IMR-90 (cell line): ENCODE measurements around the gene GCGR. TPM values are rescaled to one million over a fixed set of nuclear protein-coding genes. Genes with fewer than 3 reads are reported as not detected.

Source experiments
- ATAC-seq: fragments of 200-7000 bp; cut with Tn5 transposase; 2 replicates; pipeline ENCODE4 v1.9.1; 2020; ENCODE audit warnings: low read depth, mild to moderate bottlenecking, moderate library complexity
- BruUV-seq: library from RNA; stranded (reverse); fragments of 400-500 nt; replicated peaks from 2 replicates; lab custom pipeline; 2021; lab: Mats Ljungman, UMichigan
- CTCF ChIA-PET: fragments of 300-600 bp; formaldehyde crosslinking; extraction: SDS; loops from one replicate; lab custom pipeline; 2021; ENCODE audit warnings: antibody characterized with exemption; lab: Yijun Ruan, JAX
- POLR2A ChIA-PET: fragments of 300-600 bp; sonication (Branson Sonifier 250); formaldehyde crosslinking; loops from one replicate; lab custom pipeline; 2022; ENCODE audit warnings: antibody characterized with exemption; ENCODE audit not compliant: unreplicated experiment; lab: Charles Lee
- DNase-seq: peaks from one replicate; pipeline ENCODE4 v3.0.0; 2013
- H2AFZ ChIP-seq: replicated peaks from 2 replicates; pipeline ENCODE3; 2013; ENCODE audit warnings: low read length, mild to moderate bottlenecking; ENCODE audit not compliant: poor library complexity
- H2AK5ac ChIP-seq: 2 replicates; pipeline ENCODE4 v1.6.1; 2013; ENCODE audit warnings: low read depth, low read length, inconsistent platforms
- H2AK9ac ChIP-seq: replicated peaks from 2 replicates; pipeline ENCODE3; 2013; ENCODE audit warnings: mild to moderate bottlenecking, low read depth, low read length, moderate library complexity; ENCODE audit not compliant: poor library complexity
- H2BK120ac ChIP-seq: 2 replicates; pipeline ENCODE4 v1.6.1; 2013; ENCODE audit warnings: low read depth, low read length, inconsistent platforms
- H2BK15ac ChIP-seq: 3 replicates; pipeline ENCODE4 v1.6.1; 2013; ENCODE audit warnings: low read depth, low read length, inconsistent platforms
- H2BK20ac ChIP-seq: 2 replicates; pipeline ENCODE4 v1.6.1; 2013; ENCODE audit warnings: low read depth, mild to moderate bottlenecking, inconsistent platforms, low read length, moderate library complexity
- H2BK5ac ChIP-seq: 2 replicates; pipeline ENCODE4 v1.6.1; 2013; ENCODE audit warnings: mild to moderate bottlenecking, low read depth, low read length, inconsistent platforms; ENCODE audit not compliant: poor library complexity, severe bottlenecking
- H3K14ac ChIP-seq: replicated peaks from 2 replicates; pipeline ENCODE4 v1.6.1; 2013; ENCODE audit warnings: low read depth, low read length, inconsistent platforms
- H3K18ac ChIP-seq: 2 replicates; pipeline ENCODE4 v1.6.1; 2013; ENCODE audit warnings: low read depth, low read length, control low read depth
- H3K23ac ChIP-seq: 2 replicates; pipeline ENCODE4 v1.6.1; 2013; ENCODE audit warnings: low read depth, low read length, inconsistent platforms
- H3K27ac ChIP-seq: 2 replicates; pipeline ENCODE4 v1.5.1; 2013; ENCODE audit warnings: mild to moderate bottlenecking, control low read depth, low read length; ENCODE audit not compliant: insufficient read depth
- H3K27me3 ChIP-seq: 2 replicates; pipeline ENCODE4 v1.6.1; 2013; ENCODE audit warnings: low read length; ENCODE audit not compliant: control insufficient read depth, insufficient read depth
- H3K36me3 ChIP-seq: 2 replicates; pipeline ENCODE4 v1.6.1; 2013; ENCODE audit warnings: low read length, mixed read lengths; ENCODE audit not compliant: control insufficient read depth, insufficient read depth
- H3K4ac ChIP-seq: 2 replicates; pipeline ENCODE4 v1.6.1; 2013; ENCODE audit warnings: low read depth, low read length, inconsistent platforms
- H3K4me1 ChIP-seq: 2 replicates; pipeline ENCODE4 v1.6.1; 2013; ENCODE audit warnings: low read length, mixed read lengths; ENCODE audit not compliant: control insufficient read depth, insufficient read depth
- H3K4me2 ChIP-seq: 2 replicates; pipeline ENCODE4 v1.6.1; 2013; ENCODE audit warnings: low read depth, mild to moderate bottlenecking, control low read depth, low read length, moderate library complexity
- H3K4me3 ChIP-seq: 2 replicates; pipeline ENCODE4 v1.5.1; 2013; ENCODE audit warnings: low read depth, mild to moderate bottlenecking, control low read depth, low read length, moderate library complexity; ENCODE audit not compliant: insufficient read depth
- H3K56ac ChIP-seq: 2 replicates; pipeline ENCODE4 v1.6.1; 2013; ENCODE audit warnings: low read length, inconsistent platforms; ENCODE audit not compliant: insufficient read depth; ENCODE audit errors: extremely low read depth
- H3K79me1 ChIP-seq, 2 experiments: 2 replicates each; pipeline ENCODE4 v1.6.1; 2013; ENCODE audit warnings: low read length in 2 of 2, inconsistent platforms in 1 of 2, low read depth in 1 of 2
- H3K9ac ChIP-seq: 2 replicates; pipeline ENCODE4 v1.6.1; 2013; ENCODE audit warnings: low read depth, low read length, control low read depth
- H3K9me1 ChIP-seq: 2 replicates; pipeline ENCODE4 v1.6.1; 2013; ENCODE audit warnings: low read length, inconsistent platforms; ENCODE audit not compliant: insufficient read depth
- H3K9me3 ChIP-seq: 2 replicates; pipeline ENCODE4 v1.6.1; 2013; ENCODE audit warnings: low read length; ENCODE audit not compliant: control insufficient read depth, insufficient read depth
- H4K20me1 ChIP-seq: 2 replicates; pipeline ENCODE4 v1.6.1; 2013; ENCODE audit warnings: low read length, inconsistent platforms; ENCODE audit not compliant: insufficient read depth
- H4K5ac ChIP-seq: 2 replicates; pipeline ENCODE4 v1.6.1; 2013; ENCODE audit warnings: mild to moderate bottlenecking, low read depth, low read length, control low read depth
- H4K8ac ChIP-seq, 2 experiments: 2 replicates each; pipeline ENCODE4 v1.6.1; 2013; ENCODE audit warnings: low read depth in 2 of 2, low read length in 2 of 2, control low read depth in 1 of 2, inconsistent platforms in 1 of 2
- H4K91ac ChIP-seq: 2 replicates; pipeline ENCODE4 v1.6.1; 2013; ENCODE audit warnings: low read depth, low read length, inconsistent platforms; ENCODE audit not compliant: insufficient read depth
- BHLHE40 ChIP-seq: fragments of 150-350 bp; IDR thresholded peaks from 2 replicates; pipeline ENCODE4 v1.6.1; 2016; ENCODE audit warnings: mild to moderate bottlenecking, low read depth, low read length
- CHD1 ChIP-seq: IDR thresholded peaks from 2 replicates; pipeline ENCODE4 v1.6.1; 2012; ENCODE audit warnings: low read depth, low read length, improper control_type of control experiment
- FOS ChIP-seq: fragments of 150-350 bp; IDR thresholded peaks from 2 replicates; pipeline ENCODE4 v1.6.1; 2016; ENCODE audit warnings: low read depth, low read length
- MAFK ChIP-seq: IDR thresholded peaks from 2 replicates; pipeline ENCODE4 v1.6.1; 2012; ENCODE audit warnings: low read depth, low read length, improper control_type of control experiment
- MAZ ChIP-seq: IDR thresholded peaks from 2 replicates; pipeline ENCODE4 v1.6.1; 2012; ENCODE audit warnings: low read depth, mild to moderate bottlenecking, low read length, improper control_type of control experiment, moderate library complexity, borderline replicate concordance
- POLR2A ChIP-seq: IDR thresholded peaks from 2 replicates; pipeline ENCODE4 v1.6.1; 2012; ENCODE audit warnings: mild to moderate bottlenecking, low read depth, low read length
- RAD21 ChIP-seq: IDR thresholded peaks from 2 replicates; pipeline ENCODE4 v1.6.1; 2012; ENCODE audit warnings: low read length, improper control_type of control experiment
- RCOR1 ChIP-seq: IDR thresholded peaks from 2 replicates; pipeline ENCODE4 v1.6.1; 2012; ENCODE audit warnings: mild to moderate bottlenecking, low read length, improper control_type of control experiment; ENCODE audit not compliant: insufficient replicate concordance
- SMC3 ChIP-seq: fragments of 150-350 bp; IDR thresholded peaks from 2 replicates; pipeline ENCODE4 v1.6.1; 2016; ENCODE audit warnings: low read depth, mild to moderate bottlenecking, antibody characterized with exemption, low read length, moderate library complexity
- WGBS, 2 experiments: methylation state at CpG; one replicate each; pipeline versions ENCODE4 v1.1.5 to v1.1.7; 2013; ENCODE audit warnings: missing lambda C conversion rate in 2 of 2; ENCODE audit not compliant: insufficient read length in 1 of 2; ENCODE audit errors: extremely low coverage in 2 of 2; 5-methylcytosine and 5-hydroxymethylcytosine counted together
- dilution Hi-C: fragments of 300-500 bp; cut with HindIII; formaldehyde crosslinking; loops from one replicate; pipeline ENCODE4 v1.14.3; 2018; ENCODE audit warnings: low sequenced_read_pairs; ENCODE audit not compliant: unreplicated experiment
- in situ Hi-C: fragments of 300-500 bp; cut with MboI; formaldehyde crosslinking; loops from 3 replicates; pipeline ENCODE4 v1.14.3; 2019; ENCODE audit warnings: low sequenced_read_pairs, inconsistent platforms, mixed read lengths
- intact Hi-C: fragments of 100-400 bp; cut with micrococcal nuclease; formaldehyde crosslinking; loops from 2 replicates; pipeline ENCODE4 v1.10.0; 2022
- polyA plus RNA-seq, 3 experiments: library from polyadenylated mRNA; depleted of rRNA; stranded (reverse); fragments of >200 nt; gene quantifications; 2 replicates each; pipeline ENCODE4 v1.2.3, GENCODE V29; 2012; ENCODE audit warnings: low replicate concordance in 1 of 3
- total RNA-seq: library from RNA; depleted of rRNA; stranded (reverse); fragments of >200 nt; gene quantifications from 2 replicates; pipeline ENCODE4 v1.2.3, GENCODE V29; 2012
- TF ChIP-seq, protein P1 (sequence below): conservative IDR thresholded peaks from 2 replicates; pipeline ENCODE4 v1.5.1; 2012; ENCODE audit warnings: mild to moderate bottlenecking, low read depth, low read length, improper control_type of control experiment
- TF ChIP-seq, protein P2 (sequence below): fragments of 150-350 bp; IDR thresholded peaks from 2 replicates; pipeline ENCODE4 v1.6.1; 2017; ENCODE audit warnings: mild to moderate bottlenecking, antibody characterized with exemption, low read length, low read depth

Gene GCGR
- total and polyA plus RNA-seq, 2 of the 4 experiments (the other 2 are of a cell fraction): not detected

DNA sequence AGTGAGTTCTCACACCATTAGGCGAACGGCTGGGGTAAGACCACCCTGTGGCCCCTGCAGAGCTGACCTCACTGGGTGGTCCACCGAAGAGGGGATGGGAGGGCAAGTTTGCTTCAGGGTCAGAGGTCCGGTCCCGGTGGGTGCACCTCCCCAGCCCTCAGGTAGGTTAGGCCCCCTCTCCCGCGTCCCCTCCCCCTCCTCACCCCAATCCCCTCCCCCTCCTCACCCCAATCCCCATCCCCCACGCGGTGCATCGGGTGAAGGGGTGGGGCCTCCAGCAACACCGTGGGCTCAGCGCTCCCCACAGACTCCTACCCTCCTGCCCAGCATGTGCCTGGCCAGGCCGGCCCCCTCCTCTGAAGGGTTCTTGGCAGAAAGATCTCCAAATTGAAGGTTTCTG is 15.8 kb downstream of the GCGR start:
- no peak overlapping the region for H2BK5ac ChIP-seq
- H3K18ac ChIP-seq: no peak overlapping the region
- DNase-seq (no peak), ATAC-seq (no peak)
- H2AFZ ChIP-seq: no peak overlapping the region
- ChIA-PET POLR2A (no interaction called here), CTCF (no interaction called here)
- peaks cover 14% of the 10 kb centered on the region for H3K36me3 ChIP-seq
- no peak overlapping the region for H3K14ac ChIP-seq
- TF ChIP-seq, protein P1, sequence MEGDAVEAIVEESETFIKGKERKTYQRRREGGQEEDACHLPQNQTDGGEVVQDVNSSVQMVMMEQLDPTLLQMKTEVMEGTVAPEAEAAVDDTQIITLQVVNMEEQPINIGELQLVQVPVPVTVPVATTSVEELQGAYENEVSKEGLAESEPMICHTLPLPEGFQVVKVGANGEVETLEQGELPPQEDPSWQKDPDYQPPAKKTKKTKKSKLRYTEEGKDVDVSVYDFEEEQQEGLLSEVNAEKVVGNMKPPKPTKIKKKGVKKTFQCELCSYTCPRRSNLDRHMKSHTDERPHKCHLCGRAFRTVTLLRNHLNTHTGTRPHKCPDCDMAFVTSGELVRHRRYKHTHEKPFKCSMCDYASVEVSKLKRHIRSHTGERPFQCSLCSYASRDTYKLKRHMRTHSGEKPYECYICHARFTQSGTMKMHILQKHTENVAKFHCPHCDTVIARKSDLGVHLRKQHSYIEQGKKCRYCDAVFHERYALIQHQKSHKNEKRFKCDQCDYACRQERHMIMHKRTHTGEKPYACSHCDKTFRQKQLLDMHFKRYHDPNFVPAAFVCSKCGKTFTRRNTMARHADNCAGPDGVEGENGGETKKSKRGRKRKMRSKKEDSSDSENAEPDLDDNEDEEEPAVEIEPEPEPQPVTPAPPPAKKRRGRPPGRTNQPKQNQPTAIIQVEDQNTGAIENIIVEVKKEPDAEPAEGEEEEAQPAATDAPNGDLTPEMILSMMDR: no peak
- TF ChIP-seq MAZ (no peak), CHD1 (no peak), RAD21 (no peak), SMC3 (no peak), BHLHE40 (no peak), RCOR1 (no peak), FOS (no peak), POLR2A (no peak), MAFK (no peak)
- TF ChIP-seq, protein P2, sequence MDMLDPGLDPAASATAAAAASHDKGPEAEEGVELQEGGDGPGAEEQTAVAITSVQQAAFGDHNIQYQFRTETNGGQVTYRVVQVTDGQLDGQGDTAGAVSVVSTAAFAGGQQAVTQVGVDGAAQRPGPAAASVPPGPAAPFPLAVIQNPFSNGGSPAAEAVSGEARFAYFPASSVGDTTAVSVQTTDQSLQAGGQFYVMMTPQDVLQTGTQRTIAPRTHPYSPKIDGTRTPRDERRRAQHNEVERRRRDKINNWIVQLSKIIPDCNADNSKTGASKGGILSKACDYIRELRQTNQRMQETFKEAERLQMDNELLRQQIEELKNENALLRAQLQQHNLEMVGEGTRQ: no peak
- no peak overlapping the region for H2AK5ac ChIP-seq
- no CpG with 5 or more reads among the region's 13 CpGs for whole genome bisulfite sequencing, 2 experiments
- no peak overlapping the region for H4K5ac ChIP-seq
- H4K8ac ChIP-seq: no peak overlapping the region
- H4K20me1 ChIP-seq: peaks cover 13% of the 10 kb centered on the region
- H3K27me3 ChIP-seq: 0 out of 2 replicates have a peak, but pooled peaks cover 2% of the 10 kb centered on the region
- no peak overlapping the region for H3K56ac ChIP-seq
- no peaks in the 10 kb centered on the region for H3K9me3 ChIP-seq
- no peak overlapping the region for H4K91ac ChIP-seq
- H3K4me1 ChIP-seq: peaks cover 9% of the 10 kb centered on the region; the same call in 1 of the 2 replicates
- H3K79me1 ChIP-seq: 0 out of 4 replicates have a peak, but pooled peaks cover 0 to 3% of the 10 kb centered on the region in 2 experiments
- peaks cover 10% of the 10 kb centered on the region; the same call in 1 of the 2 replicates for H3K9me1 ChIP-seq
- H2BK120ac ChIP-seq: no peak overlapping the region
- H2BK15ac ChIP-seq: no peak overlapping the region
- dilution Hi-C loops: no loop called here
- in situ Hi-C loops: no loop called here
- BruUV-seq: no TSS peak
- H2AK9ac ChIP-seq: no peak overlapping the region
- no peak overlapping the region for H3K4me3 ChIP-seq
- H3K9ac ChIP-seq: no peak overlapping the region
- intact Hi-C loops: no loop called here
- no peak overlapping the region for H3K4ac ChIP-seq
- no peak overlapping the region for H3K4me2 ChIP-seq
- H3K27ac ChIP-seq: no peak overlapping the region
- no peak overlapping the region for H2BK20ac ChIP-seq
- no peak overlapping the region for H3K23ac ChIP-seq
